Effector CD4-positive, alpha-beta T cell (primary cell): ENCODE data around the gene CHL1.
"Not testable (repeated sequence)": the region's sequence is repeated elsewhere in the genome, so short reads cannot be mapped to it uniquely, and the experiment has no call there.

Experiments used
- DNase-seq: peaks from one replicate; pipeline ENCODE4 v3.0.0-alpha.2; 2020

The CHL1 gene

GRCh38 chr3:347581-347980 is 151.0 kb downstream of the CHL1 start:
- no peak for DNase-seq

GRCh38 chr3:350871-351371 is 154.4 kb downstream of the CHL1 start:
- no peak for DNase-seq

- DNase-seq: no peak
Measured at GRCh38 chr3:352599-352998, 156.0 kb downstream of the CHL1 start.

GRCh38 chr3:353191-353739 is 156.7 kb downstream of the CHL1 start:
- DNase-seq: no peak

- DNase-seq: no peak
Measured at GRCh38 chr3:354432-354831, 157.9 kb downstream of the CHL1 start.

- DNase-seq: no peak
Measured at GRCh38 chr3:355622-356021, 159.1 kb downstream of the CHL1 start.

- no peak for DNase-seq
Measured at GRCh38 chr3:356952-357351, 160.4 kb downstream of the CHL1 start.

GRCh38 chr3:359672-360071 is 163.1 kb downstream of the CHL1 start:
- DNase-seq: no peak

GRCh38 chr3:362681-363338 is 166.2 kb downstream of the CHL1 start:
- DNase-seq: no peak

- no peak for DNase-seq
Measured at GRCh38 chr3:364287-364686, 167.7 kb downstream of the CHL1 start.

GRCh38 chr3:365268-365667 is 168.7 kb downstream of the CHL1 start:
- DNase-seq: no peak

- not testable (repeated sequence) for DNase-seq
Measured at GRCh38 chr3:366253-366652, 169.7 kb downstream of the CHL1 start.

- DNase-seq: no peak
Measured at GRCh38 chr3:373193-373779, 176.7 kb downstream of the CHL1 start.

GRCh38 chr3:374459-374858 is 177.9 kb downstream of the CHL1 start:
- DNase-seq: no peak

GRCh38 chr3:377158-377561 is 180.6 kb downstream of the CHL1 start:
- DNase-seq: no peak

- no peak for DNase-seq
Measured at GRCh38 chr3:380801-381200, 184.2 kb downstream of the CHL1 start.

GRCh38 chr3:385151-385550 is 188.6 kb downstream of the CHL1 start:
- no peak for DNase-seq

GRCh38 chr3:394775-395174 is 198.2 kb downstream of the CHL1 start:
- no peak for DNase-seq

- DNase-seq: no peak
Measured at GRCh38 chr3:396293-396692, 199.7 kb downstream of the CHL1 start.

- DNase-seq: no peak
Measured at GRCh38 chr3:399647-400046, 203.1 kb downstream of the CHL1 start.

- DNase-seq: no peak
Measured at GRCh38 chr3:403826-404225, 207.3 kb downstream of the CHL1 start.

- no peak for DNase-seq
Measured at GRCh38 chr3:409011-409410, 212.4 kb downstream of the CHL1 start.

- no peak for DNase-seq
Measured at GRCh38 chr3:411226-411625, 214.7 kb downstream of the CHL1 start.

- DNase-seq: no peak
Measured at GRCh38 chr3:414063-414462, 217.5 kb downstream of the CHL1 start.
